ENCODE measurements around the gene BCAS3.

GRCh38 chr17:61122326-61122913 lies 444.8 kb downstream of the BCAS3 start:
- TF ChIP-seq POLR2A (IDR thresholded peaks at IDR 0.05) (no peak), CTCF (IDR thresholded peaks at IDR 0.05) (no peak)

Data from ovary (tissue), 3 donors.